SH-SY5Y (cell line): ENCODE measurements around the gene ABCA7.

Experiments
- GATA2 ChIP-seq: IDR thresholded peaks from 2 replicates; pipeline ENCODE4 v1.6.1; 2011; ENCODE audit warnings: mild to moderate bottlenecking, low read depth, low read length
- GATA3 ChIP-seq: IDR thresholded peaks from 2 replicates; pipeline ENCODE4 v1.6.1; 2011; ENCODE audit warnings: low read depth, mild to moderate bottlenecking, low read length, moderate library complexity

GRCh38 chr19:1102407-1103131 lies 62.7 kb downstream of the ABCA7 start:
- no peak for TF ChIP-seq GATA2
- no peak for TF ChIP-seq GATA3
